Measurements from ENCODE around the gene NT5C1A.

- peak; percentile 42 to 93 (median 91) for TF ChIP-seq CTCF (IDR thresholded peaks at IDR 0.05)
- TF ChIP-seq POLR2A (IDR thresholded peaks at IDR 0.05) = no peak
Observed at GRCh38 chr1:39720094-39720999, 48.4 kb upstream of the NT5C1A start.
